ENCODE results near the gene KNOP1. TPM values are rescaled to one million over a fixed set of nuclear protein-coding genes. Genes with fewer than 3 reads are reported as not detected.

Gene KNOP1
- total RNA-seq, 1 donor from 2014 or later: 10.9 TPM

GRCh38 chr16:19662351-19662750, 55.7 kb downstream of the KNOP1 start:
- peaks cover 35% of the 10 kb centered on the region for H3K36me3 ChIP-seq

GRCh38 chr16:19660432-19660831, 57.6 kb downstream of the KNOP1 start:
- peaks cover 48% of the 10 kb centered on the region for H3K36me3 ChIP-seq
- ATAC-seq (no peak), DNase-seq (no peak)
- H3K4me1 ChIP-seq: no peaks in the 10 kb centered on the region
- intact Hi-C loops (cut with DNase I): no loop called here
- no peak for TF ChIP-seq CTCF (IDR thresholded peaks at IDR 0.05)
- H3K27ac ChIP-seq: no peak overlapping the region
- no peaks in the 10 kb centered on the region for H3K27me3 ChIP-seq (ENCODE audit: low read depth)
- H3K4me3 ChIP-seq: no peak overlapping the region
- H3K9me3 ChIP-seq: no peaks in the 10 kb centered on the region

More at GRCh38 chr16:19662351-19662750, 55.7 kb downstream of the KNOP1 start:
- Histone ChIP-seq H3K9me3 (no peaks in the 10 kb centered on the region), H3K27ac (no peak overlapping the region), H3K4me3 (no peak overlapping the region), H3K27me3 (ENCODE audit: low read depth) (no peaks in the 10 kb centered on the region), H3K4me1 (no peaks in the 10 kb centered on the region)
- no peak for TF ChIP-seq CTCF (IDR thresholded peaks at IDR 0.05)
- DNase-seq: no peak
- intact Hi-C loops (cut with DNase I): no loop called here
- ATAC-seq: no peak

- ATAC-seq (no peak), DNase-seq (no peak)
- no peak for TF ChIP-seq CTCF (IDR thresholded peaks at IDR 0.05)
- H3K27ac ChIP-seq: no peak overlapping the region
- H3K36me3 ChIP-seq: peaks cover 55% of the 10 kb centered on the region
- H3K27me3 ChIP-seq (ENCODE audit: low read depth): no peaks in the 10 kb centered on the region
- intact Hi-C loops (cut with DNase I): no loop called here
- H3K9me3 ChIP-seq: no peaks in the 10 kb centered on the region
- H3K4me1 ChIP-seq: no peaks in the 10 kb centered on the region
- no peak overlapping the region for H3K4me3 ChIP-seq
Measured at GRCh38 chr16:19659554-19659953, 58.5 kb downstream of the KNOP1 start.

- H3K27me3 ChIP-seq (ENCODE audit: low read depth): no peaks in the 10 kb centered on the region
- DNase-seq (no peak), ATAC-seq (no peak)
- no peak overlapping the region for H3K27ac ChIP-seq
- H3K4me3 ChIP-seq: no peak overlapping the region
- H3K36me3 ChIP-seq: peaks cover 73% of the 10 kb centered on the region
- H3K9me3 ChIP-seq: no peaks in the 10 kb centered on the region
- intact Hi-C loops (cut with DNase I): no loop called here
- H3K4me1 ChIP-seq: no peaks in the 10 kb centered on the region
- TF ChIP-seq CTCF (IDR thresholded peaks at IDR 0.05): no peak
Measured at GRCh38 chr16:19657831-19658230, 60.2 kb downstream of the KNOP1 start.

GRCh38 chr16:19655242-19655777, 62.7 kb downstream of the KNOP1 start:
- intact Hi-C loops (cut with DNase I): no loop called here
- no peak overlapping the region for H3K4me3 ChIP-seq
- DNase-seq (no peak), ATAC-seq (no peak)
- no peaks in the 10 kb centered on the region for H3K27me3 ChIP-seq (ENCODE audit: low read depth)
- peaks cover 83% of the 10 kb centered on the region for H3K36me3 ChIP-seq
- no peak overlapping the region for H3K27ac ChIP-seq
- no peaks in the 10 kb centered on the region for H3K4me1 ChIP-seq
- TF ChIP-seq CTCF (IDR thresholded peaks at IDR 0.05): no peak
- no peaks in the 10 kb centered on the region for H3K9me3 ChIP-seq

GRCh38 chr16:19654147-19654546, 63.9 kb downstream of the KNOP1 start:
- Histone ChIP-seq H3K36me3 (peaks cover 89% of the 10 kb centered on the region), H3K4me3 (no peak overlapping the region), H3K9me3 (no peaks in the 10 kb centered on the region), H3K4me1 (no peaks in the 10 kb centered on the region), H3K27me3 (ENCODE audit: low read depth) (no peaks in the 10 kb centered on the region), H3K27ac (no peak overlapping the region)
- intact Hi-C loops (cut with DNase I): no loop called here
- DNase-seq (no peak), ATAC-seq (no peak)
- no peak for TF ChIP-seq CTCF (IDR thresholded peaks at IDR 0.05)

All from lower lobe of right lung (tissue), 2 donors.